Osteocyte (in vitro differentiated cells): Measurements from ENCODE around the gene PTS. TPM values are rescaled to one million over a fixed set of nuclear protein-coding genes. Genes with fewer than 3 reads are reported as not detected.

Source experiments
- DNase-seq: peaks from one replicate; pipeline ENCODE4 v3.0.0; 2021; ENCODE audit warnings: mixed read lengths; ENCODE audit not compliant: unreplicated experiment; ENCODE audit errors: extremely low spot score
- H3K27ac Mint-ChIP-seq: one replicate; pipeline ENCODE4 v1.8.0; 2021; ENCODE audit warnings: mild to moderate bottlenecking, mixed read lengths; ENCODE audit not compliant: unreplicated experiment
- H3K27me3 Mint-ChIP-seq: one replicate; pipeline ENCODE4 v1.8.0; 2021; ENCODE audit warnings: mixed read lengths; ENCODE audit not compliant: unreplicated experiment
- H3K36me3 Mint-ChIP-seq: one replicate; pipeline ENCODE4 v1.8.0; 2021; ENCODE audit warnings: mixed read lengths; ENCODE audit not compliant: unreplicated experiment
- H3K4me1 Mint-ChIP-seq: one replicate; pipeline ENCODE4 v1.8.0; 2021; ENCODE audit warnings: mixed read lengths; ENCODE audit not compliant: unreplicated experiment
- H3K4me3 Mint-ChIP-seq: one replicate; pipeline ENCODE4 v1.8.0; 2021; ENCODE audit warnings: mild to moderate bottlenecking, moderate library complexity, mixed read lengths; ENCODE audit not compliant: unreplicated experiment
- H3K9me3 Mint-ChIP-seq: one replicate; pipeline ENCODE4 v1.8.0; 2021; ENCODE audit warnings: mixed read lengths; ENCODE audit not compliant: unreplicated experiment
- CTCF ChIP-seq: fragments of 200-600 bp; sonication (generic); IDR thresholded peaks from 2 replicates; pipeline ENCODE4 v1.5.0; 2021; ENCODE audit warnings: antibody characterized with exemption, mild to moderate bottlenecking, moderate library complexity
- total RNA-seq: library from RNA; stranded (reverse); gene quantifications from 2 replicates; pipeline ENCODE4 v1.2.1, GENCODE V29; 2021

Gene PTS
- total RNA-seq, 1 donor from 2014 or later: 44.0 TPM

- H3K4me3 Mint-ChIP-seq: no peak overlapping the region
- H3K9me3 Mint-ChIP-seq: no peaks in the 10 kb centered on the region
- no peak for TF ChIP-seq CTCF
- H3K4me1 Mint-ChIP-seq: peaks cover 34% of the 10 kb centered on the region
- no peak for DNase-seq
- peak overlapping the region; percentile 56 for H3K27ac Mint-ChIP-seq
- H3K36me3 Mint-ChIP-seq: peaks cover 33% of the 10 kb centered on the region
- H3K27me3 Mint-ChIP-seq: no peaks in the 10 kb centered on the region
Observed at GRCh38 chr11:112229159-112229558, 2.9 kb downstream of the PTS start.

DNA sequence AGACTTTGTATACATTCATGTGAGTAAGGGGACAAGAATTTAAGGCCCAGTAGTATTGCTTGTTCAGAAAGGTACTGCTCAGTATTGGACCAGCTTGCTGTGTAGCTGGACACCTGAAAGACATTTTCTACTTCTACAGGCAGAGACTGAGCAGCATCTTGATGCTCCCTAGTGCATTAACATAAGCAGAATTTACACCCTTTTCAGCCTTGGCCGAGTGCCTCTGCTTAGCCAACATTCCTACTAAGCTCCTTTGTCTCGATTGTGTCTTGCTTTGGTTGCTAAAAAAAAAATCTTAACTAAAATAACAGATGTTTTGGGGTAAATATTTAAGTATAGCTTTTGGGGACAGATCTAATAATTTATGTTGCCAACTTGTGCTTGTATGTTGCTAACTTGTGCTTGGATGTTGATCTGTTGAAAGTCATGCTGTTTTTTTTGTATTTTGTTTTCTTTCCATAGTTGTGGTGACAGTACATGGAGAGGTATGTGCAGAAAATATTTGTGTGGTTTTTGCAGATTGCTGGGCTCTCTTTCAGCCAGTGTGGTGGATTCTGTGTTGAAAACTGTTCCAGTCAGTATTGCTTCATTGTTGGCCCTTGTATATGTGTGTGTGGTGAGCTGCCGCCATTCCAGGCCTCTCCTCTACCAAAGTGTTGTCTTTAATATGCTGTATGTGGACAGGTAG is 3.7 kb downstream of the PTS start:
- no peak for TF ChIP-seq CTCF
- Mint-ChIP-seq H3K27me3 (no peaks in the 10 kb centered on the region), H3K9me3 (no peaks in the 10 kb centered on the region), H3K36me3 (peaks cover 33% of the 10 kb centered on the region), H3K4me1 (peaks cover 34% of the 10 kb centered on the region), H3K4me3 (no peak overlapping the region), H3K27ac (peak overlapping the region; percentile 56)
- DNase-seq: no peak

DNA sequence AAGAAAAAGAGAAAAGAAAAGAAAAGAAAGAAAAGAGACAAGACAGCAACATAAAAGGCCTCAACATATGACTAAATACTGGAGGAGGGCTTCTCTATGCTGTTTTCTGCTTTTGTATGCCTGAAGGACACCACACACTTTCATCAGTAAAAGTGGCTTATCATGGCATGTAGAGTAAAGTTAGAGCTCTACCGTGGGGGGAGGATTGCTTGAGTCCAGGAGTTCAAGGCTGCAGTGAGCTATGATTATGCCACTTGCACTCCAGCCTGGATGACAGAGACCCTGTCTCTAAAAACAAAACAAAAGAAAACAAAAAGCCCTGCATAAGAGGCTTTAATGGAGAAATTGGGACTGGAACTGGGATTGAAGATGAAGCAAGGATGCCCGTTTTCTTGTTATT is 5.7 kb downstream of the PTS start:
- DNase-seq: no peak
- H3K4me3 Mint-ChIP-seq: no peak overlapping the region
- H3K36me3 Mint-ChIP-seq: peaks cover 49% of the 10 kb centered on the region

GRCh38 chr11:112235750-112236390 is 9.6 kb downstream of the PTS start:
- peaks cover 4% of the 10 kb centered on the region for H3K9me3 Mint-ChIP-seq
- no peak for DNase-seq
- no peak overlapping the region for H3K27ac Mint-ChIP-seq
- no peaks in the 10 kb centered on the region for H3K27me3 Mint-ChIP-seq
- H3K4me3 Mint-ChIP-seq: no peak overlapping the region
- peaks cover 51% of the 10 kb centered on the region for H3K36me3 Mint-ChIP-seq
- H3K4me1 Mint-ChIP-seq: no peaks in the 10 kb centered on the region
- TF ChIP-seq CTCF: no peak

More for the DNA sequence above, 5.7 kb downstream of the PTS start:
- TF ChIP-seq CTCF: no peak
- Mint-ChIP-seq H3K9me3 (no peaks in the 10 kb centered on the region), H3K27me3 (no peaks in the 10 kb centered on the region), H3K4me1 (peaks cover 31% of the 10 kb centered on the region), H3K27ac (no peak overlapping the region)

- H3K27ac Mint-ChIP-seq: peak overlapping the region; percentile 7
- peaks cover 51% of the 10 kb centered on the region for H3K36me3 Mint-ChIP-seq
- DNase-seq: no peak
- no peaks in the 10 kb centered on the region for H3K27me3 Mint-ChIP-seq
- no peaks in the 10 kb centered on the region for H3K4me1 Mint-ChIP-seq
- H3K9me3 Mint-ChIP-seq: peaks cover 5% of the 10 kb centered on the region
- no peak overlapping the region for H3K4me3 Mint-ChIP-seq
- TF ChIP-seq CTCF: no peak
Observed at GRCh38 chr11:112237451-112237850, 11.2 kb downstream of the PTS start.
